Hepatocyte (in vitro differentiated cells): Measurements from ENCODE around the gene MT3.

Experiments
- EZH2phosphoT487 ChIP-seq: fragments of 200-600 bp; sonication (generic); IDR thresholded peaks from one replicate; pipeline ENCODE4 v1.6.1; 2018; ENCODE audit warnings: antibody characterized with exemption, mild to moderate bottlenecking, low read depth, moderate library complexity; ENCODE audit not compliant: unreplicated experiment, severe bottlenecking
- TF ChIP-seq, protein P1 (sequence below): fragments of 200-600 bp; sonication (generic); IDR thresholded peaks from 2 replicates; pipeline ENCODE4 v1.5.1; 2016; ENCODE audit warnings: antibody characterized with exemption, mild to moderate bottlenecking; ENCODE audit not compliant: poor library complexity

DNA sequence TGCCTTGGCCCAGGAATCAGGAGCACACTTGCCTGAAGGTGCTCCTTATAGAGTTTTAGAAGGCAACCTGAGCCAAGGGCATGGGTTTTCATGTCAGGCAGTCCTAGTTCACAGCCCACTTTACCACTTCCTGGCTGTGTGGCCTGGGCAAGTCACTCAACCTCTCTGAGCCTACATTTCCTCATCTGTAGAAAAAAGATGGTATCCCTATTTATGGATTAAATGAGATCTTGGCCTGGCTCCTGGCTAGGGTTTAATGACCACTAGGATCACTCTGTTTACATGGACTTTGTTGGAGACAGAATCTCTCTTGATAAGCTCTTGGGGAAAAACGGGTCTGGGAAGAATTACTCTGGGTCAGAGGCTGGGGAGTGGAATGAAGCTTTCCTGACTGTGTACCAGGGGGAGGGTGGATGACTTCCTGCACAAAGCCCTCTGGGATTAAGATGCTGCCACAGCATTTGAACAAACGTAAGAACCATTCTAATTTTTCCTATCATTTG, 21.3 kb downstream of the MT3 start:
- TF ChIP-seq, protein P1, sequence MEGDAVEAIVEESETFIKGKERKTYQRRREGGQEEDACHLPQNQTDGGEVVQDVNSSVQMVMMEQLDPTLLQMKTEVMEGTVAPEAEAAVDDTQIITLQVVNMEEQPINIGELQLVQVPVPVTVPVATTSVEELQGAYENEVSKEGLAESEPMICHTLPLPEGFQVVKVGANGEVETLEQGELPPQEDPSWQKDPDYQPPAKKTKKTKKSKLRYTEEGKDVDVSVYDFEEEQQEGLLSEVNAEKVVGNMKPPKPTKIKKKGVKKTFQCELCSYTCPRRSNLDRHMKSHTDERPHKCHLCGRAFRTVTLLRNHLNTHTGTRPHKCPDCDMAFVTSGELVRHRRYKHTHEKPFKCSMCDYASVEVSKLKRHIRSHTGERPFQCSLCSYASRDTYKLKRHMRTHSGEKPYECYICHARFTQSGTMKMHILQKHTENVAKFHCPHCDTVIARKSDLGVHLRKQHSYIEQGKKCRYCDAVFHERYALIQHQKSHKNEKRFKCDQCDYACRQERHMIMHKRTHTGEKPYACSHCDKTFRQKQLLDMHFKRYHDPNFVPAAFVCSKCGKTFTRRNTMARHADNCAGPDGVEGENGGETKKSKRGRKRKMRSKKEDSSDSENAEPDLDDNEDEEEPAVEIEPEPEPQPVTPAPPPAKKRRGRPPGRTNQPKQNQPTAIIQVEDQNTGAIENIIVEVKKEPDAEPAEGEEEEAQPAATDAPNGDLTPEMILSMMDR = no peak
- TF ChIP-seq EZH2phosphoT487 = no peak
